Astrocyte (in vitro differentiated cells and primary cell): ENCODE results near the gene LAMTOR5. TPM values are rescaled to one million over a fixed set of nuclear protein-coding genes. Genes with fewer than 3 reads are reported as not detected.
A peak's percentile ranks its signal among the peaks of the same experiment; 100 is the strongest.
"Not testable (repeated sequence)": the region's sequence is repeated elsewhere in the genome, so short reads cannot be mapped to it uniquely, and the experiment has no call there.

Experiments
- DNase-seq: peaks from one replicate; pipeline ENCODE4 v3.0.0-alpha.2; 2010; ENCODE audit warnings: low read depth
- FAIRE-seq: peaks from 2 replicates; lab custom pipeline; 2011; peaks lifted over from hg19 to GRCh38; lab: Jason Lieb, UNC
- H2AFZ ChIP-seq: 2 replicates; pipeline ENCODE4 v1.6.0; 2012; ENCODE audit warnings: low read depth, low read length, inconsistent platforms
- H3K27ac ChIP-seq: 2 replicates; pipeline ENCODE4 v1.5.1; 2011; ENCODE audit warnings: low read depth, low read length, inconsistent platforms
- H3K27me3 ChIP-seq: 2 replicates; pipeline ENCODE4 v1.6.0; 2011; ENCODE audit warnings: low read length, inconsistent platforms; ENCODE audit not compliant: insufficient read depth
- H3K36me3 ChIP-seq: 2 replicates; pipeline ENCODE4 v1.5.1; 2011; ENCODE audit warnings: low read length, inconsistent platforms; ENCODE audit not compliant: insufficient read depth
- H3K4me1 ChIP-seq: 2 replicates; pipeline ENCODE4 v1.5.1; 2011; ENCODE audit warnings: low read length, inconsistent platforms; ENCODE audit not compliant: insufficient read depth
- H3K4me2 ChIP-seq: 2 replicates; pipeline ENCODE4 v1.6.0; 2012; ENCODE audit warnings: low read length, inconsistent platforms
- H3K4me3 ChIP-seq: 2 replicates; pipeline ENCODE4 v1.5.1; 2011; ENCODE audit warnings: low read depth, mild to moderate bottlenecking, low read length, inconsistent platforms; ENCODE audit not compliant: insufficient read depth
- H3K79me2 ChIP-seq: 2 replicates; pipeline ENCODE4 v1.6.0; 2012; ENCODE audit warnings: mild to moderate bottlenecking, low read length, inconsistent platforms; ENCODE audit not compliant: insufficient read depth
- H3K9ac ChIP-seq: 2 replicates; pipeline ENCODE4 v1.6.0; 2012; ENCODE audit warnings: mild to moderate bottlenecking, low read length, inconsistent platforms
- H3K9me3 ChIP-seq: 2 replicates; pipeline ENCODE4 v1.5.1; 2012; ENCODE audit warnings: low read depth, mild to moderate bottlenecking, low read length, inconsistent platforms; ENCODE audit not compliant: insufficient read depth
- H4K20me1 ChIP-seq: 2 replicates; pipeline ENCODE4 v1.6.0; 2012; ENCODE audit warnings: low read length, inconsistent platforms; ENCODE audit not compliant: insufficient read depth
- H3K27ac Mint-ChIP-seq: one replicate; pipeline ENCODE4 v1.8.0; 2021; ENCODE audit warnings: mild to moderate bottlenecking, mixed read lengths; ENCODE audit not compliant: unreplicated experiment
- H3K27me3 Mint-ChIP-seq: one replicate; pipeline ENCODE4 v1.8.0; 2021; ENCODE audit warnings: low read depth, mixed read lengths; ENCODE audit not compliant: unreplicated experiment
- H3K36me3 Mint-ChIP-seq: one replicate; pipeline ENCODE4 v1.8.0; 2021; ENCODE audit warnings: low read depth, mixed read lengths; ENCODE audit not compliant: unreplicated experiment
- H3K4me1 Mint-ChIP-seq: one replicate; pipeline ENCODE4 v1.8.0; 2021; ENCODE audit warnings: low read depth, mixed read lengths; ENCODE audit not compliant: unreplicated experiment
- H3K4me3 Mint-ChIP-seq: one replicate; pipeline ENCODE4 v1.8.0; 2021; ENCODE audit warnings: mild to moderate bottlenecking, moderate library complexity, mixed read lengths; ENCODE audit not compliant: unreplicated experiment
- H3K9me3 Mint-ChIP-seq: one replicate; pipeline ENCODE4 v1.8.0; 2021; ENCODE audit warnings: mild to moderate bottlenecking, mixed read lengths; ENCODE audit not compliant: unreplicated experiment
- CTCF ChIP-seq: IDR thresholded peaks from 2 replicates; pipeline ENCODE4 v1.5.1; 2011; ENCODE audit warnings: low read depth, mild to moderate bottlenecking, inconsistent platforms, low read length, moderate library complexity; ENCODE audit not compliant: insufficient read depth
- EZH2 ChIP-seq: IDR thresholded peaks from 2 replicates; pipeline ENCODE4 v1.6.1; 2012; ENCODE audit warnings: mild to moderate bottlenecking, low read length, inconsistent platforms; ENCODE audit not compliant: insufficient read depth
- total RNA-seq: library from RNA; stranded (reverse); gene quantifications from 2 replicates; pipeline ENCODE4 v1.2.1, GENCODE V29; 2021

LAMTOR5 gene
- total RNA-seq, 1 donor from 2014 or later, result 126 TPM

GRCh38 chr1:110440877-110441276 is 33.4 kb upstream of the LAMTOR5 start:
- Histone ChIP-seq H3K4me2 (no peak overlapping the region), H3K4me3 (no peak overlapping the region), H3K36me3 (no peaks in the 10 kb centered on the region), H3K79me2 (no peaks in the 10 kb centered on the region), H3K27ac (no peak overlapping the region), H3K27me3 (peaks cover 7% of the 10 kb centered on the region), H3K9me3 (no peaks in the 10 kb centered on the region), H2AFZ (no peak overlapping the region), H4K20me1 (no peaks in the 10 kb centered on the region), H3K4me1 (no peaks in the 10 kb centered on the region), H3K9ac (no peak overlapping the region)
- peak; percentile 16 for DNase-seq
- no peaks in the 10 kb centered on the region for H3K36me3 Mint-ChIP-seq
- FAIRE-seq, result no peak
- H3K27ac Mint-ChIP-seq, result no peak overlapping the region
- H3K9me3 Mint-ChIP-seq, result peaks cover 4% of the 10 kb centered on the region
- TF ChIP-seq CTCF, result no peak
- TF ChIP-seq EZH2, result no peak
- peaks cover 27% of the 10 kb centered on the region for H3K27me3 Mint-ChIP-seq
- H3K4me3 Mint-ChIP-seq, result peak overlapping the region; percentile 34
- H3K4me1 Mint-ChIP-seq, result peaks cover 7% of the 10 kb centered on the region

- not testable (repeated sequence) for FAIRE-seq
These were observed 32.4 kb upstream of the LAMTOR5 start for GRCh38 chr1:110439873-110440272.

GRCh38 chr1:110438893-110439292 is 31.4 kb upstream of the LAMTOR5 start:
- H3K4me1 Mint-ChIP-seq, result peaks cover 9% of the 10 kb centered on the region
- TF ChIP-seq EZH2, result no peak
- TF ChIP-seq CTCF, result no peak
- Histone ChIP-seq H4K20me1 (no peaks in the 10 kb centered on the region), H3K9ac (no peak overlapping the region), H3K27me3 (peaks cover 6% of the 10 kb centered on the region), H3K27ac (no peak overlapping the region), H3K4me1 (no peaks in the 10 kb centered on the region), H3K4me2 (no peak overlapping the region), H3K79me2 (no peaks in the 10 kb centered on the region), H3K4me3 (no peak overlapping the region), H3K36me3 (no peaks in the 10 kb centered on the region), H3K9me3 (no peaks in the 10 kb centered on the region), H2AFZ (no peak overlapping the region)
- no peak overlapping the region for H3K4me3 Mint-ChIP-seq
- no peaks in the 10 kb centered on the region for H3K36me3 Mint-ChIP-seq
- no peak overlapping the region for H3K27ac Mint-ChIP-seq
- peaks cover 4% of the 10 kb centered on the region for H3K9me3 Mint-ChIP-seq
- FAIRE-seq (no peak), DNase-seq (no peak)
- peaks cover 23% of the 10 kb centered on the region for H3K27me3 Mint-ChIP-seq

More at GRCh38 chr1:110439873-110440272, 32.4 kb upstream of the LAMTOR5 start:
- H3K27ac Mint-ChIP-seq, H3K79me2 ChIP-seq, H3K36me3 Mint-ChIP-seq, DNase-seq, H3K4me2 ChIP-seq, H3K27ac ChIP-seq, H2AFZ ChIP-seq, H3K9me3 ChIP-seq, H3K4me3 Mint-ChIP-seq, H3K4me3 ChIP-seq, H4K20me1 ChIP-seq, H3K27me3 ChIP-seq, H3K9me3 Mint-ChIP-seq, H3K9ac ChIP-seq, H3K36me3 ChIP-seq, H3K4me1 Mint-ChIP-seq, H3K4me1 ChIP-seq: not testable (repeated sequence)
- H3K27me3 Mint-ChIP-seq, result peaks cover 27% of the 10 kb centered on the region

GRCh38 chr1:110437645-110438299 is 30.3 kb upstream of the LAMTOR5 start:
- H3K27ac ChIP-seq, FAIRE-seq, H4K20me1 ChIP-seq, H3K4me1 ChIP-seq, DNase-seq, H3K4me2 ChIP-seq, H3K79me2 ChIP-seq, H3K9ac ChIP-seq, H3K36me3 ChIP-seq, H3K4me3 Mint-ChIP-seq, H3K4me3 ChIP-seq, H3K9me3 ChIP-seq, H3K27ac Mint-ChIP-seq, H3K27me3 ChIP-seq, H2AFZ ChIP-seq, H3K9me3 Mint-ChIP-seq, H3K36me3 Mint-ChIP-seq: not testable (repeated sequence)
- Mint-ChIP-seq H3K27me3 (peaks cover 14% of the 10 kb centered on the region), H3K4me1 (peaks cover 13% of the 10 kb centered on the region)
